ENCODE data around the gene SUN1. TPM values are rescaled to one million over a fixed set of nuclear protein-coding genes. Genes with fewer than 3 reads are reported as not detected.

Gene SUN1
- total RNA-seq, 1 experiment from 2014 or later, result 181 TPM

- Histone ChIP-seq H3K4me2 (ENCODE audit: low read length) (no peak overlapping the region), H3K27ac (ENCODE audit: low read depth, low read length) (no peak overlapping the region), H3K9ac (ENCODE audit: low read length) (no peak overlapping the region), H3K36me3 (ENCODE audit: control insufficient read depth in 1 of 2, insufficient read depth in 2 of 2, low read length in 2 of 2) (peaks cover 0 to 11% of the 10 kb centered on the region in 2 experiments; a peak in 1 of 4 replicates), H3K27me3 (ENCODE audit: insufficient read depth, low read length) (no peaks in the 10 kb centered on the region), H4K20me1 (ENCODE audit: insufficient read depth) (no peaks in the 10 kb centered on the region), H3K9me2 (ENCODE audit: insufficient read depth) (no peaks in the 10 kb centered on the region), H3K4me1 (ENCODE audit: control insufficient read depth in 1 of 2, insufficient read depth in 2 of 2, low read length in 2 of 2) (no peaks in the 10 kb centered on the region), H3K79me2 (ENCODE audit: insufficient read depth, low read length) (no peaks in the 10 kb centered on the region), H2AFZ (ENCODE audit: low read depth, low read length, poor library complexity, severe bottlenecking) (no peak overlapping the region), H3K9me3 (ENCODE audit: control insufficient read depth in 1 of 2, insufficient read depth in 1 of 2, low read depth in 1 of 2, low read length in 2 of 2) (no peaks in the 10 kb centered on the region), H3K4me3 (replicated peaks in 1 of 2; ENCODE audit: low read depth in 1 of 2, low read length in 2 of 2) (no peak overlapping the region)
- BruUV-seq (replicated peaks), result no TSS peak
- ChIA-PET CTCF (no interaction called here), RAD21 (ENCODE audit: low non-redundant PET in 1 of 2, low total read pairs in 2 of 2, uncharacterized antibody in 2 of 2, unreplicated experiment in 2 of 2) (no interaction called here), POLR2A (no interaction called here)
- ATAC-seq (no peak), DNase-seq (ENCODE audit: low read depth, low spot score) (no peak)
- intact Hi-C loops (cut with micrococcal nuclease), result no loop called here
- TF ChIP-seq TCF7L2 (IDR thresholded peaks at IDR 0.05; ENCODE audit: borderline replicate concordance, extremely low read depth, insufficient read depth, insufficient read length), result no peak
- TF ChIP-seq ZNF274 (IDR thresholded peaks at IDR 0.05; ENCODE audit: low read depth, low read length), result no peak
- TF ChIP-seq EGR1 (IDR thresholded peaks at IDR 0.05; ENCODE audit: low read depth), result no peak
- no peak for TF ChIP-seq POLR2AphosphoS5 (IDR thresholded peaks at IDR 0.05; ENCODE audit: low read depth, low read length)
- TF ChIP-seq POLR2A (IDR thresholded peaks at IDR 0.05; ENCODE audit: borderline replicate concordance, extremely low read depth, insufficient read depth, insufficient read length), result no peak
- TF ChIP-seq REST (IDR thresholded peaks at IDR 0.05; ENCODE audit: low read depth), result no peak
- no peak for TF ChIP-seq SIN3A (IDR thresholded peaks at IDR 0.05; ENCODE audit: low read depth)
- TF ChIP-seq RAD21 (IDR thresholded peaks at IDR 0.05; ENCODE audit: low read depth), result no peak
- no peak for TF ChIP-seq JUND (IDR thresholded peaks at IDR 0.05)
These were observed 40.8 kb upstream of the SUN1 start for GRCh38 chr7:791519-791918.
